Right lobe of liver (tissue), 6 donors: ENCODE data around the gene LGALS3BP. TPM values are rescaled to one million over a fixed set of nuclear protein-coding genes. Genes with fewer than 3 reads are reported as not detected.

Experiments used
- ATAC-seq, 4 donors: fragments of 200-7000 bp; cut with Tn5 transposase; one replicate each; pipeline ENCODE4 v1.9.1; 2020; ENCODE audit warnings: mild to moderate bottlenecking in 4 of 4, moderate library complexity in 4 of 4
- DNase-seq, 3 donors: peaks; one replicate each; pipeline ENCODE4 v3.0.0-alpha.2; 2020
- H3K27ac ChIP-seq, 3 donors: fragments of 200-600 bp; one replicate each; pipeline ENCODE4 v1.8.0; 2022
- H3K27me3 ChIP-seq, 2 donors: fragments of 200-600 bp; one replicate each; pipeline ENCODE4 v1.8.0; 2022
- H3K36me3 ChIP-seq, 4 donors: fragments of 200-600 bp; sonication (generic) in 1 of 4; one replicate each; pipeline versions ENCODE4 v1.5.1 to v1.8.0; 2017 to 2022; ENCODE audit warnings: control low read depth in 1 of 4
- H3K4me1 ChIP-seq, 4 donors: fragments of 200-600 bp; sonication (generic) in 1 of 4; one replicate each; pipeline versions ENCODE4 v1.5.1 to v1.8.0; 2017 to 2022; ENCODE audit warnings: control low read depth in 1 of 4
- H3K4me3 ChIP-seq, 3 donors: fragments of 200-600 bp; one replicate each; pipeline ENCODE4 v1.8.0; 2022
- H3K9me3 ChIP-seq, 4 donors: fragments of 200-600 bp; sonication (generic) in 1 of 4; one replicate each; pipeline versions ENCODE4 v1.5.1 to v1.8.0; 2017 to 2022; ENCODE audit warnings: control low read depth in 1 of 4
- CTCF ChIP-seq, 4 donors: fragments of 200-600 bp in 3 of 4; fragments of 450-650 bp in 1 of 4; IDR thresholded peaks; one replicate each; pipeline versions ENCODE4 v1.5.1 to v1.8.0; 2016 to 2022; ENCODE audit warnings: antibody characterized with exemption in 4 of 4, mild to moderate bottlenecking in 2 of 4
- POLR2A ChIP-seq: fragments of 450-650 bp; IDR thresholded peaks from one replicate; pipeline ENCODE4 v1.6.1; 2017; ENCODE audit warnings: antibody characterized with exemption, mild to moderate bottlenecking
- WGBS: methylation state at CpG from one replicate; pipeline ENCODE4 v1.1.6; 2018; ENCODE audit warnings: low coverage, low lambda C conversion rate; ENCODE audit not compliant: insufficient coverage; ENCODE audit errors: missing lambda C conversion rate; 5-methylcytosine and 5-hydroxymethylcytosine counted together
- intact Hi-C, 2 donors: fragments of 100-400 bp; cut with DNase I; formaldehyde crosslinking; loops; one replicate each; pipeline versions ENCODE4 v1.11.2 to v1.14.1; 2022
- total RNA-seq, 6 experiments: library from RNA; depleted of rRNA in 2 of 6; stranded (reverse); fragments of >200 nt in 2 of 6; fragmentation: NEBNext Ultra II Directional in 3 of 6; extraction: Animal tissue kit (Norgen Biotek cat#: 25700) in 3 of 6; gene quantifications; one replicate each; pipeline versions ENCODE4 v1.1.0 to v1.2.4, GENCODE V29; 2016 to 2023
- donor health status: DM: no; HTN: yes; CAD: no.
- donor health status: DM: no; HTN: no; CAD: no.
- donor health status: DM: no; HTN: no; CAD: no.
- donor health status: DM: no; HTN: yes; CAD: no.
- donor health status: DM: no; HTN: yes; CAD: no.

Gene LGALS3BP
- total RNA-seq, 6 experiments from 2014 or later, result 82.8 to 257 (median 121) TPM

GRCh38 chr17:78999947-79000395, 20.2 kb upstream of the LGALS3BP start:
- Histone ChIP-seq H3K4me3 (no peak overlapping the region), H3K27me3 (no peaks in the 10 kb centered on the region), H3K27ac (no peak overlapping the region), H3K36me3 (peaks cover 0 to 23% (median 2%) of the 10 kb centered on the region in 4 donors), H3K4me1 (no peaks in the 10 kb centered on the region), H3K9me3 (no peaks in the 10 kb centered on the region)
- 96% methylated on average over 11 of the region's 12 CpGs for WGBS
- DNase-seq (peak in 1 of 3 donors; percentile 23), ATAC-seq (no peak)
- no peak for TF ChIP-seq CTCF (IDR thresholded peaks at IDR 0.05)
- no peak for TF ChIP-seq POLR2A
- intact Hi-C loops, result no loop called here

- Histone ChIP-seq H3K9me3 (no peaks in the 10 kb centered on the region), H3K4me1 (no peaks in the 10 kb centered on the region), H3K27ac (no peak overlapping the region), H3K27me3 (no peaks in the 10 kb centered on the region), H3K36me3 (peaks cover 0 to 27% (median 2%) of the 10 kb centered on the region in 4 donors), H3K4me3 (no peak overlapping the region)
- ATAC-seq, result no peak
- TF ChIP-seq POLR2A (no peak), CTCF (IDR thresholded peaks at IDR 0.05) (no peak)
- intact Hi-C loops, result no loop called here
- DNase-seq, result peak; percentile 7 to 27 (median 26)
- 94% methylated on average over 10 of the region's 17 CpGs for WGBS
These were observed 19.5 kb upstream of the LGALS3BP start for GRCh38 chr17:78999056-78999768.

- TF ChIP-seq POLR2A (no peak), CTCF (IDR thresholded peaks at IDR 0.05) (no peak)
- WGBS, result 59% methylated on average over 10 of the region's 28 CpGs
- no peak overlapping the region for H3K4me3 ChIP-seq
- no peaks in the 10 kb centered on the region for H3K9me3 ChIP-seq
- ATAC-seq, result peak in 1 of 4 donors; percentile 18
- H3K4me1 ChIP-seq, result no peaks in the 10 kb centered on the region
- H3K36me3 ChIP-seq, result peaks cover 0 to 27% (median 2%) of the 10 kb centered on the region in 4 donors
- DNase-seq, result peak; percentile 26 to 55 (median 53)
- H3K27me3 ChIP-seq, result no peaks in the 10 kb centered on the region
- intact Hi-C loops, result no loop called here
- H3K27ac ChIP-seq, result no peak overlapping the region
These were observed 18.8 kb upstream of the LGALS3BP start for GRCh38 chr17:78998311-78999055.

- Histone ChIP-seq H3K36me3 (peaks cover 0 to 27% (median 2%) of the 10 kb centered on the region in 4 donors), H3K27ac (no peak overlapping the region), H3K27me3 (no peaks in the 10 kb centered on the region), H3K4me1 (no peaks in the 10 kb centered on the region), H3K9me3 (no peaks in the 10 kb centered on the region), H3K4me3 (no peak overlapping the region)
- WGBS, result 58% methylated on average over 4 of the region's 6 CpGs
- ATAC-seq (no peak), DNase-seq (peak in 2 of 3 donors; percentile 7 to 15)
- TF ChIP-seq POLR2A (no peak), CTCF (IDR thresholded peaks at IDR 0.05) (no peak)
- intact Hi-C loops, result no loop called here
These were observed 18.2 kb upstream of the LGALS3BP start for GRCh38 chr17:78997881-78998280.
